Measurements from ENCODE around the gene ANKRD12.
"Not testable (repeated sequence)": the region's sequence is repeated elsewhere in the genome, so short reads cannot be mapped to it uniquely, and the experiment has no call there.

The ANKRD12 gene

GRCh38 chr18:9136315-9137155, at the start of gene ANKRD12:
Gene ANKRD12, plus strand, starts transcription at chr18:9136781. Its CDS starts 45,652 bp downstream, at chr18:9182433.
- DNase-seq: peak; percentile 94 to 99 (median 96)

DNA sequence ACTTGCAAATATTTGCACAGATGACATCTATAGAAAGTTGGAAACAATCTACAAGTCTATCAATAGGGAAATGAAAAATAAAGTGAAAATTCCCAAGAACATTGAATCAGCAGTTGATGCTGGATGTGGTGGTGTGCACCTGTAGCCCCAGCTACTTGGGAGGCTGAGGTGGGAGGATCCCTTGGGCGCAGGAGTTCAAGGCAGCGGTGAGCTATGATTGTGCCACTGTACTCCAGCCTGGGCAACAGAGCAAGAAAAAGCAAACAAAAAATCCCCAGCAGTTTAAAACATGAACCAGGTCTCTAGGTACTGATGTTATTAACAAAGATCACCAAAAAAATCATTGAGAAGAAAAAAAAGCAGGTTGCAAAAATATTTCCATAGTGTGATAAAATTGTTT, 49.4 kb upstream of the ANKRD12 start:
- DNase-seq: no peak

DNA sequence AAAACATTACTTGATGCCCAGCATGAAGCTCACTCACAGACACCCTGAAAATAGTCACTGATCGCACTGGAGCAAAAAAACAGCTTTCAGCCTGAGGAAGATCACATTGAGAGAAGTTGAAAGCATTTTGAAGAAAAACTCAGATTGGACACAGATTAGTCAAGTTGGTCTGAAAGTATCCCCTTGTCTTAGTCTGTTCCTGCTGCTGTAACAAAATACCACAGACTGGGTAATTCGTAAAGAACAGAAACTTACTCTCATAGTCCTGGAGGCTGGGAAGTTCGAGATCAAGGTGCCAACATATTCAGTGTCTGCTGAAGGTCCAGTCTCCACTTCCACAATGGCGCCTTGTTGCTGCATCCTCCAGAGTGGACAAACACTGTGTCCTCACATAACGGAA, 48.3 kb upstream of the ANKRD12 start:
- DNase-seq: no peak

GRCh38 chr18:9088727-9089126, 47.9 kb upstream of the ANKRD12 start:
- DNase-seq: not testable (repeated sequence)

GRCh38 chr18:9090578-9090977, 46.0 kb upstream of the ANKRD12 start:
- DNase-seq: no peak

GRCh38 chr18:9091066-9091476, 45.5 kb upstream of the ANKRD12 start:
- DNase-seq: peak in 5 of 6 experiments; percentile 27 to 79 (median 67)

DNA sequence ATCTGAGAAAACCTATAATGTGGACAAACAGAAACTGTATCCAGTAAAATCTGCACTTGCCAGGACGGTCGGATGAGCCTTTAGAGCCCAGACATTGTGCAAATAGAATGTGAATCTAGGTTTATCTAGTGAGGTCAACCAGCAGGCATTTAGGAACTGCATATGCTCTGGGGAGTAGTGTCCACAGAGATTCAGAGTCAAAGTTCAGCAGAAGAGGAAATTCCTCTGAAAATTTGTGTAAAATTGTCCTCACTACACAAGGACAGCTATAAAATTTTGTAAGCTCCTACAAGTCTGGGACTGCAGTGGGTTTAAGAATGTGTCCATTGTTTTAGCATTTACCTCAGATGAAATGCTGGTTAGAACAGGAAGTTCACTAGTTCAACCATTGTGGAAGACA, 43.9 kb upstream of the ANKRD12 start:
- DNase-seq: no peak

DNA sequence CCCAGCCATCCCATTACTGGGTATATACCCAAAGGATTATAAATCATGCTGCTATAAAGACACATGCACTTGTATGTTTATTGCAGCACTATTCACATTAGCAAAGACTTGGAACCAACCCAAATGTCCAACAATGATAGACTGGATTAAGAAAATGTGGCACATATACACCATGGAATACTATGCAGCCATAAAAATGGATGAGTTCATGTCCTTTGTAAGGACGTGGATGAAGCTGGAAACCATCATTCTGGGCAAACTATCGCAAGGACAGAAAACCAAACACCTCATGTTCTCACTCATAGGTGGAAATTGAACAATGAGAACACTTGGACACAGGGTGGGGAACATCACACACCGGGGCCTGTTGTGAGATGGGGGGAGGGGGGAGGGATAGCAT, 43.5 kb upstream of the ANKRD12 start:
- not testable (repeated sequence) for DNase-seq

DNA sequence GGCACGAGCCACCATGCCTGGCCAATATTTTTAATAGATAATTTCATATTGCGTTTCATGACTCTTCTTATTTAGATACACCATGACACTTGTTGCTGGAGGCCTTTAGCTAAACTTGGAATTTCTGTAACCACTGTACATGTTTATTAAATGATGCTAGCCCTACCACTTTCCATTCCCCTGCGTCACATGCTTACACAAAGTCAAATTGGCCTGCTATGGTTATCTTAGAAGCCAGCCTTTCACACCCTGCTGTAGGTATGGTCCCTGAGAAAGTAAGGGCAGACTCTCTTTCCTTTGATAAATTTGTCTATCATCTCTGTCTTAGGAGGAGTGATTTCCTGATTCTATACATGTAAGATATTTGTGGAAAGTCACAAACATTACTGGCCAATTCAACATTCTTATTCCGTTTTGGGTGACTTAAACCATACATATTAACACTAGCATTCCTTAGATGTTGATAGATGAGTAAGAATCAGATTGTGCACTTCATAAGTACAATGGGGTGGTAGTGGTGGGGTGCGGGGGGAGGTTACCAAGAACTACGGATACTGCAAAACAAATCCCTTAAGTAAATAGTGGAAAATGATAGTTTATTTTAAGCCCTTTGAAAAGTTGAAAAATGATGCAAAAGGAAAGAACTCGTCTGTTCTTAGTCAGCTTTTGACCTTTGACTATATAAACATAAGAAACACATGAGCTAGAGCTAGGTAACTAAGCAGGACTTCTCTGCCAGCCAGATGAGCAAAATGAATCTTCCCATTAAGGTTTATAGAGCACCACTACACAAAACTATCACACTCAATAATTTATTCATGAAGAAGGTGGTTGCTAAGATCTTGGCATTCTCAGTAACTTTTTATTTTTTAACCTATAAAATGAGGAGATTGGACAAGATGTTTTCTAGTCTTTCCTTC, 42.0 kb upstream of the ANKRD12 start:
- DNase-seq: peak in 1 of 6 experiments; percentile 8

DNA sequence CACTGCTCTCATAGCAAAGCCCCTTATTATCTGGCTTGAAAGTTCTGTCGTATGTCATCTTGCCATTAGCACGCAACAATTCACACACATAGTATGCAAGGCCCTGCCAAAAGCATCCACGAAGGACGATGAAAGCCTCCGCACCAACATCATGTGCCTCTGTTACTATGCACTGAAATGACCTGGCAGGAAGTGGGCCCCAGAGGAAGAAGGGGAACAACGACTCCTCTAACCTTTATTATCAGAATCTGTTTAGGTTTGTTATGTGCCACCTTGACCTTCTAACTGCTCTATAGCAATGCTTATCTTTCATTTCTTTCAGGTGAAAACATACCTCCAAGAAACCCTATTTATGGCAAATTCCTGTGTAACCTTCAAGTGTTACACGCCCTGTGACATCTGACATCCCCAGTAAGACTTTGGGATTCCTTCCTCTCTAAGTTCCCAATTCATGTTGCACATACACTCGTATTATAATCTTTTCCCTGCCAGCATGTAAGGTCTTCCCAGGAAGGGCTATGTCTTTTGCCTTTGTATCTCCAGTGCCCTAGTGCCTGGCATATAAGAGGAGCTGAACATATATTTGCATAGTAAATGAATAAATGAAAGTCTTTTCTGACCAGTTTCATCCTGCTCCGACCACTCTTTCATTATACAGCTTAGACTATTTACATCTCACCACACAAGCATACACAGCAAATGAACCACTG, 41.1 kb upstream of the ANKRD12 start:
- peak in 5 of 6 experiments; percentile 7 to 61 (median 37) for DNase-seq

GRCh38 chr18:9096007-9096371, 40.6 kb upstream of the ANKRD12 start:
- DNase-seq: no peak

- DNase-seq: no peak
Observed at GRCh38 chr18:9096685-9097084, 39.9 kb upstream of the ANKRD12 start.

DNA sequence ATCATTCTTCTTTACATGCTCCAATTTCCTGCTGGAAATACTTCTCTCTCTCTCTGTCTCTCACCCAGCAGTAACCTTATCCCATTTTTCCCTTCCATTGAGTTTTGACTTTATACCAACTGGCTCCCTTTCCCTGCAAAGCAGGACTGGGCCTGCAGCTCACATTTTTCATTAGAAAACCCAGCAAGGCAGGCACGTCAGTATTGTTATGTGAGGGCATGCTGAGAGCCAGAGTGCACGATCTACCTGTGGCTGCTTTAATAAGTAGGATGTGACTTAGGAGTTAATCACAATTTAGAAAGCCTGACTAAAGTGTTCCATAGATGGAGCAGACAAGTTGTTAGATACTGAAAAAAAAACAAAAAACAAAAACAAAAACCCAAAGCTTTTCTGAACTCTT, 39.2 kb upstream of the ANKRD12 start:
- DNase-seq: no peak

GRCh38 chr18:9100796-9101195, 35.8 kb upstream of the ANKRD12 start:
- no peak for DNase-seq

GRCh38 chr18:9101730-9102507, 34.7 kb upstream of the ANKRD12 start:
- peak in 3 of 6 experiments; percentile 65 to 74 (median 72) for DNase-seq

- DNase-seq: peak; percentile 93 to 97 (median 95)
Observed at GRCh38 chr18:9102508-9103375, 33.8 kb upstream of the ANKRD12 start, which contains the start of gene NDUFV2. Gene NDUFV2, plus strand, starts transcription at chr18:9102699. Its CDS starts 45 bp downstream, at chr18:9102744.

DNA sequence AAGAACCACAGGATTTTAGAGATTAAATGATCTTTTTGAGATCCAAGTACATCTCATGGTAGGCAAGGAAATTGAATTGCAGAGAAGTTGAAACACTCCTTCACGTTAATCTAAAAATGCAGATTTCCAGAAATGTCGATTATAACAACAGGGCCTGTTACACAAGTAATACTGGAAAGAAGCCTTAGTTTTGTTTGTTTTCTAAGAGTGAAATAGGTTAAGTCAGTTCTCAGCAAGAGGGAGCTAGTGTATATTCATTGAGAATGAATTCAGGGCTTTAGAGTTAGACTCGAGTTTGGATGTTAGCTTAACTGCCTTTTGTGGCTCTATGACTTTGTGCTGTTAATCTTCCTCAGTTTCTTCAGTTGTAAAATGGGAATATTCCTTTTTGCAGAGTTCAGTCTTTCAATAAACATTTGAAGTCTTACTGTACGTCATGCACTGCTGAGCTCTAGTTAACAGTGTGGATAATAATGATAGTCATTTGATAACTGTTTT, 33.2 kb upstream of the ANKRD12 start:
- DNase-seq: peak in 3 of 6 experiments; percentile 20 to 38 (median 36)

DNA sequence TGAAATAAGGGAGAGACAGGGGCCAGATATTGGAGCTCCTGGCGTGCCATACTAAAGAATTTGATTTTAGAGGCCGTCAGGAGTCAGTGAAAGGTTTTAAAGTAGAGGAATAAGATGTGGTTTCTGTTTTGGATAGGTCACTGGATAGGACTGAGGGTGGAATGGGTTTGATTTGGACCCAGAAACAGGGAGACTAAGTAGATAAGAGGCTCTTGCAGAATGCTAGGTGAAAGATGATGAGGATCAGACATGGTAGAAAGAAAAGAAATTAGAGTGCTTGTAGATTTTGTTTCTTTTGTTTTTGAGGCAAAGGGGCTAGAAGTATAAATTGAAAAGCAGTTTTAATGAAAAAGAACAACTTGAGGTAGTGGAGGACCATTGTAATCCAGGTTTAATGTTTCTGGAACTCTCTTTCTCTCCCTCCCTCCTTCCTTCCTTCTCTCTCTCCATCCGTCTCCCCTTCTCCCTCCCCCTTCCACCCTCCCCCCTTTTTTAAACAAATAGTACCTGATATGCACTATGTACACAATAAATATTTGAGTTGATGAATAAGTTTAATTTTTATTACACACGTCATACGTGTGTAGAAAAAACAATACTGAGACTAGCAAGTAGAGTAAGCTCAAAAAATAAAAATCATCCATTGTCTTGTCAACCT, 32.2 kb upstream of the ANKRD12 start:
- DNase-seq: no peak

- DNase-seq: no peak
Observed at GRCh38 chr18:9105420-9105819, 31.2 kb upstream of the ANKRD12 start.

DNA sequence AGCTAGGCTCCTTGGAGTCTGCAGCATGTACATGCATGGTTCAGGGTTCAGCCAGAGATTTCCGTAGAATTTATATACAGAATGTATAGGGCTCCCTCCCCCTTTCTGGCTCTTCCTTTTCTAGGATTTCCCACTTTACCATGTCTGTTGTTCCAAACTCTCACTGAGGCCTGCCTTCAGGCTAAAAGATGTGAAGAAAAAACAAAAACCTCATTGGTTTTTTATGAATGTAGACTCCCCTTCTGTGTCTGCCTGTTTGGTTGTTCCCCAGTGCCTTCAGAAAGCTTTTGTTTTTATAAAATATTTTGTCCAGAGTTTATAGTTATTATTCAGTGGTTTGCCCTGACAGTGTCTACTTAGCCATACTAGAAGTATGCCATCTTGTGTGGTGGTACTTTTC, 30.5 kb upstream of the ANKRD12 start:
- no peak for DNase-seq

Data from stimulated activated naive CD4-positive, alpha-beta T cell (primary cell).